ENCODE measurements around the gene DTD1.

Gene DTD1

DNA sequence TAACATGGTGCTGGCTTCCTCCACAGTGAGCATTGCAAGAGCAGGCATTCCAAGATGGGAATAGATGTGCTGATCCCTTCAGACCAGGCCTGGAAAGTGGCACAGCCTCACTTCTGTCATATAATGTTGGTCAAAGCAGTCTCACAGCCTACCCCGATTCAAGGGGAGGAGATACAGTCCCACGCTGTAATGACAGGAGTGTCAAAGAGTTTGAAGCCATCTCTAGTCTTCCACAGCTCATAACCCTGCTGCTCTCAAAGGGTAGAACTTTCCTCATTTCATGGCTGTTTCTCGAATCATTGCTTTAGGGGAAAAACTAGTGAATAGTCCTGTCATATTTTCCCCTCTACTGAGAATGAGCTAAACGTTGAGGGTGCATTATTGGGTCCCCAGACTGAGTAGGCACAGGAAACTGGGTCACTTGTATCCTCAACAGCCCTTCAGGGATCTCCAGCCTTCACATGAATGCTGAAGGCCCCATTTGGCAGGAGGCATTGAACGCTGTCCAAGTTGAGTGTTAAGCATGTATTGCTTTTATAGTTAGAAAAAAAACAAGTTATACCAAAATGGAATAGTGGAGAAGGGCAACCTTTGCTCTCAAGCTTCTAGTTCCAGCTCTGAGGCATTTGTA is 27.3 kb downstream of the DTD1 start:
- DNase-seq (ENCODE audit: low read depth in 2 of 2) = no peak

DNA sequence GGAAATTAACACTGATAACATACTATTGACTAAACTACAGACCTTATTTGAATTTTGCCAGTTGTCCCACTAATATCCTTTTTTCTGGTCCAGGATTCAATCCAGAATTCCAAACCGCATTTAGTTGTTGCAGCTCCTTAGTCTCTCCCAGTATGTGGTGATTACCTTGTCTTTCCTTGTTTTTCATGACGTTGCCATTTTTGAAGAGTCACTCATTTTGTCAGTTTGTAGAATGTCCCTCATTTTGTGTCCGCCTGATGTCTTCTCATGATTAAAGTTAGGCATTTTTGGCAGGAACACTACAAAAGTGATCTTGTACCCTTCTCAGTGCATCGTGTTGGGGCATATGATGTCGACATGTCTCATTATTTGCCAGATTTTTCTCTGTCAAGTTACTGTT is 33.1 kb downstream of the DTD1 start:
- DNase-seq (ENCODE audit: low read depth in 2 of 2) = no peak

DNA sequence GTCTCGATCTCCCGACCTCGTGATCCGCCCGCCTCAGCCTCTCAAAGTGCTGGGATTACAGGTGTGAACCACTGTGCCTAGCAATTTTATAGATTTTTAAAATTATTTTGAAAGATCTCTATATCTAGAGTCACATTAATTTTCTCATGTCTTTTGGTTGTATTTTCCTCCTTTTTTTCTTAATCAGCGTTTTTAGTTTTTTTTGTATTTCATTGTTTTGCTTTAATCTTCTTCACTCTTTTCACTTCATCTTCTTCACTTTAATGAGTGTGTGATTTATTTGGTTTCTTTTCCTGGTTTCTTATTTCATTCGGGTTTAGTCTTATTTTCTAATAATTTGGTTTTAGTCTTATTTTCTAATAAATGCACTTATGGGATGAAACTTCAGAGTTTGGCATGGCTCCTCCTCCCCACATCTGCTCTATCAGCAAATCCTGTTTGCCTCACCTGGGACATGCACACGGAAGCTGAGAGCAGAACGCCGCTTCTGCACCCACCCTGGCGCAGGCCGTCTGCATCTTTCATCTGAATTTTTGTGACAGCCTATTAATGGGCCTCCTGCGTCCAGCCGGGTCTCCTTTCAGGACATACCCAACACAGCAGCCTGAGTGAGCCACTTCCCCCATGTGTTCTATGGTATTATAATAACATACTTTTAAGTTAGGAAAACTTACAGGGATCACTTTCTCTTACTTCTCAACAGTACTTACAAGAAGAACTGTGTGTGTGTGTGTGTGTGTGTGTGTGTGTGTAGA is 35.5 kb downstream of the DTD1 start:
- DNase-seq (ENCODE audit: low read depth in 2 of 2) = no peak

DNA sequence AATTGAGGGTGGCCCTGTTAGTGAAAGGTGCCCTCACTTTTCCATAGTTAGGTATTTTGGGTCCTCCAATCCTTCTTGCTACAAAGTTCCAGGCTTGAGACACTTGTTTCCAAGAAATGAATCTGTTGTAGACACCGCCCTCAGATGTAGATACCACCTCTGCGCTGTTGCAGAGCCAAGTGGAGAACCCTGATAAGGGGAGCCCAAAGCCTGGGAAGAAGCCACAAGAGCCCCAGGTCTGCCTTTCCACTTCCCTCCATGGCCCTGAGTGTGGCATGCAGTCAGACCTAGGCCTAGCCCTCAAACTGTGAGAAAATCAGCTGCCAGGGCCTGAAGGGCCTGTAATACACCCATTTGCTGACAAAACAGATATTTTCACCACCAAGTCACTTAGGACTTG is 37.1 kb downstream of the DTD1 start:
- no peak for DNase-seq (ENCODE audit: low read depth in 2 of 2)

DNA sequence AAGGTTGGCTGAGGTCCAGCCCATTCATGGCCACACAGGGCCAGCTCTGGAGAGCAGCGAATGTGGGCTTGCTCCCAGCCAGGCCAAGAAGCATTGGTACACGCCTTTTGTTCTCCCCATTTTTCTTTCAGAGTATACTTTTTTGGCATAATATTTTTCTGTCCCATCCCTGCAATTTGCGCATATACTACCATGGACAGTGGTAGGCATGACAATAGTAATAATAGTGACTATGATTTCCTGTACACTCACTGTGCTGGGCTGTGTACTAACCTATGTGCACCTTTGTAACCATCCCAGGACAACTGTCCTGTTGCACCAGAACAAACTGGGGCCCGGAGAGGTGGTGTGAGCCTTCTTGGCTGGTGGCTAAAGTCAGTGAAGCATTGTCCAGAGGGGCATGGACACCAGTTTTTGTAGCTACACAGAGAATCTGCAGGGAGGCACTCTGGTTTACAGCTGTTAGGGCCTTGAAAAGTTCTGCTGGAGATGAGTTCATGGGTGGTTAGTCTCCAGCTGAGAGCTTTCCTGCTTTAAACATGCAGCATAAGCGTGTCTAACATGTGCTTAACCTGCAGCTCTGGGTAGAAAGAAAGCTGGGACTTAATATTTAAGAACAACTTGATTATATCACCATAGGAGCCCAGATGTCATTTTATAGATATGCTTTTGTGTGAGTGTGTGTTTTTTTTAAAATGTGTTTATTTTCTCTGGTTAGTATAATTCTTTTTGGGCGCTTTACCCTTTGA is 38.2 kb downstream of the DTD1 start:
- no peak for DNase-seq (ENCODE audit: low read depth in 2 of 2)

DNA sequence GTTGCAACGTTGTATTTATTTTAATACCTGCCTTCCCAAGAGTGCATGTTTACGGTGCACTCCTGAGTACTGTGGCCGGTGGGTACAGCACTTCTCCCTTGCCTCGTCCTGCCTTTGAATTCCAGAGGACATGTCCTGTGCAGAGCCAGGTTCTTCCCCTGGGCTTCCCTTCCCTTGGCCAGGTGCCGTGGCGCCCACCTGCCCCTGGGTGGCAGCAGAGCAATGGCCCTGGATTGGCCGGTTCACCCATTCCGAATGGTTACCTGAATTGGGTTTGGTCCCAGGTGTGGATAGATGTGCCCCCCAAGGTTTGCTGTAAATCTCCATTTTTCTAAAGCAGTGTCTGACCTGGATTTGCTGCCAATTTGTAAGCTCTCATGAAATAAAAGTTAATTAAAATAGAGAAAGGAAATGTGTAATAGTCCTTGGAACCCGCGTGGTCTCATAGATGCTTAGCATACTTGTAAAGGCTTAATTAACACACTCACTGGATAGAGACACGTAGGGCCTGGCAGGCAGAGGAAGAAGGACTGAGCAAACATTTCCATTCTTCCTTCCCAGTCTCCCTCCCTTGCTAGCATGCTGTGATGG is 40.6 kb downstream of the DTD1 start:
- no peak for DNase-seq (ENCODE audit: low read depth in 2 of 2)

DNA sequence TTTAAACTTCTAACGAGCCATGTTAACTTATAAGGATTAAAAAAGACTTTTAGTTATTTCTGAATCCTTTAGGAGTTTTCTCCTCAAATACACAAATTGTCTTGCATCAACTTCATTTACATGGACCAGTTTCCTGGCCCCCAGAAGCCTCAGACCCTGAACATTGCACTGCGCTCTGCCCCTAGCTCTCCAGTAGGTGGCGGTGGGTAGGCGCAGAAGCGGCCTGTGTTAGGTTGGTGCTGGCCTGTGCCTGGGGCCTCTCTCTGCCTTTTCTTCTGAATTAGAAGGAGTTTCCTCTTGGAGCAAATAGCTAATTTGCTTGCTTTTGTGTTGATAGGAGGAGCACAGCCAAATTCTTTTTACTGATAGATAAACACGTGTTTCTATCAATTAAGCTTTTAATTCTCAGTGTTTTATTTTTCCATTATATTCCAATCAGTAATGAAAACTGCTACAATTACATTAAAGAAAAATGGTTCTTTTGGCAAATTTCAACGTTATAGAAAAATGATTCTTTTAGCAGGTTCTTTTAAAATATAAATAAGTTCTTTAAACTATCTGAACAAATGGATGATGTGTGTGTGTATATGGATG is 44.4 kb downstream of the DTD1 start:
- DNase-seq (ENCODE audit: low read depth in 2 of 2) = peak in 1 of 2 donors; percentile 1

DNA sequence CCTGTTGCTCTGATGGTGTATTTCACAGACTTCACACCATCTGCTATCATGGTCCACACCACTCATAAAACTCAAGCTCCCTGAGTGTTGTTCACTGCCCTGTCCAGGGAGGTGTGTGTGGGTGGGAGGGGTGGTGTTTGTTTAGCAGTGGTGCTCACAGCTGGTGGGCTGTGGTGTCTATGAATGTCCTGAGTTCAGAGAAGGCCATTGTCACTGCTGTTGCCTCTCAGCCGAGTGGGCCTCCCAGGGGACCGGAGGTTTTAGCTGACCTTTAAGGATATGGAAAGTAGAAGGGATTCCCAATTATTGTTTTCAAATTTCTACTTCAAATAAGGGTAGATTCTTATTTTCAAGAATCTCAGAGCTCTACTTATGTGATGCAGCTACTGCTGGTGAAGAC is 45.6 kb downstream of the DTD1 start:
- no peak for DNase-seq (ENCODE audit: low read depth in 2 of 2)

DNA sequence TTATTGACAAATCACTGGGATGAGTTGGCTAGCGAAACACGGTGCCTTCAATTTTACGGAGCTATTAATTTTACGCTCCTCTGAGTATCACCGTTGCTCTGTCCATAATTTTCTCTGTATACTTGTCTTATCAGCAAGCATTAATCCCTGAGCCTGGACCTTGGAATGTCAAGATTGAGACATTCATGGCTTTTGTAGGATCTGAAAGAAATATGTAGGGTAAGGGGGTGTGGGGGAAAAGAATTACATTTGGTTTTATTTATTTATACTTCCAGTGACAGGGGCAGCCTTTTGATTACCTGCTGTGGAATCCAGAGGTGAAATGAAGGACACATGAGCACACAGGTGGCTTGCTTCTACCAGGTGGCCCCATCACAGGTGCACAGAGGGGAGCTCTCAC is 46.6 kb downstream of the DTD1 start:
- DNase-seq (ENCODE audit: low read depth in 2 of 2) = no peak

DNA sequence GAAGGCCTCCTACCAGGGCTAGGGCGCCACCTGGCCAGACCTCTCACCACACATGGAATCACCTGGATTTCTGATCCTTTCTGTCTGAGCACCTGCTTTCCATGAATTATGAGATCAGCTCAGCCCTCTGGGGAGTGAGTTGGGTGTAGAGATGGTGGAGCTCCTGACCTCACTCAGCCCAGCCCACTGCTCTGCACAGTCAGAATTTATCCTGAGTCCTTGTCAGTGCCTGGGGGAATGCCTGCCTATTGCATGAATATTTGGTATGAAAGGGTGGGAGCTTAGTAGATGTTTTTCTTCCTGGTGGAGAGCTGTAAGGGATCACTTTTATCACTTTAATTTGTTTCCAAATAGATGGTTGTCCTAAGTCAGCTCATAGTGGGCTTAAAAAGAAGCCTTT is 47.5 kb downstream of the DTD1 start:
- DNase-seq (ENCODE audit: low read depth in 2 of 2) = no peak

DNA sequence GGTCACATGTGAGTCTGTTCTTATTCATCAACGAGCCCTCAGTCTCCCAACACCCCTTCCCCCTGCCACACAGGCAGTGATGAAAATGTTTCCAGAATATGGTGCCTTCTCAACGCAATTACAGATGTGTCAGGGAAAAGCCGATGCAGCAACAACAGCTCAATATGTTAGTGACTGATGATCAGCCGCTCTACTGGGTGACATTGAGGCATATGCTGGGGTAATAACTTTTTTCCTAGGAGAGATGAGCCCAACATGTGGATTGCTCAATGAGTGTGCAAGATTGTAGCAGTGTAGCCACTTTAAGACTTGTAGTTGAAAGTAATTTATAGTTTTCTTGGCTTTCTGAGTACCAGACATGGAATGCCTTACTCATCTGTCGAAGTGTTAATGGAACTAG is 49.4 kb downstream of the DTD1 start:
- DNase-seq (ENCODE audit: low read depth in 2 of 2) = no peak

DNA sequence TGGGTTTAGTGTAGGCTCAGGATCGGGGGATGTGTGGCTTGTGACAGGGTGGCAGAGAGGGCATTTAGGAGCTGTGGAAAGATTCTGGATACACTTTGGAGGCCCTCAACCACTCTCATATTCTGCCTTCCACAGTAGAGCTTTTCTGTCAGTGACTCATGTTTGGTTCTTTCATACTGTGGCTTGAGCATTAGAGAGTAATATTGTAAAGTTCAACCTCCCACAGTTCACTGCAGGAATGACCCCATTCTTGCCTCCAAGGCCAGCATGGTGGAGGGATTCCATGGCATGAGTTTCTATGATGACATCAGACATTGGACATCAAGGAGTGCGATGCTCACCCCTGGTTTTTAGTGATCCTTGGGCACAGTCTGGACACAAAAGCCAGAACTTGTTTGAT is 50.9 kb downstream of the DTD1 start:
- DNase-seq (ENCODE audit: low read depth in 2 of 2) = no peak

DNA sequence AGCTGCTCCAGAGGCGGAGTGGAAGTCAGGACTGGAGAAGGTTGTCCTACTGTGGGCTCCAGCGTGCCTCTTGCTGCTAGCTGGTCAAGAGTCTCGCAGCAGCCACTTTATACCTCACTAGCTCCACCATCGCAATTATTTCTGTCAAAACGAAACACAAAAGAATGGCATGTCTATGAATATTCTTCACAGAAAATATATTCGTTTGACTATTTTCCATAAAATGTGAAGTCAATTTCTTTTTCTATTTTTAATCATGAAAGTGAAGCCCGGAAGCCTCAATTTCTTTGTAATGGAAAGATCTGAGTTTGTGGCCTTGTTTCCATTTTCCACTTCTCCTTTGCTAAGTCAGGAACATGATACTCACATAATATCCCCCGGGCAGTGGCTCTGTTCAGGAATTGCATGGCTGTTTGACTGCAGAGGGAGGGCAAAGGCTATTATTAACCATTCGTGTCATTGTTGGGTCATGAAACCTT is 51.7 kb downstream of the DTD1 start:
- no peak for DNase-seq (ENCODE audit: low read depth in 2 of 2)

DNA sequence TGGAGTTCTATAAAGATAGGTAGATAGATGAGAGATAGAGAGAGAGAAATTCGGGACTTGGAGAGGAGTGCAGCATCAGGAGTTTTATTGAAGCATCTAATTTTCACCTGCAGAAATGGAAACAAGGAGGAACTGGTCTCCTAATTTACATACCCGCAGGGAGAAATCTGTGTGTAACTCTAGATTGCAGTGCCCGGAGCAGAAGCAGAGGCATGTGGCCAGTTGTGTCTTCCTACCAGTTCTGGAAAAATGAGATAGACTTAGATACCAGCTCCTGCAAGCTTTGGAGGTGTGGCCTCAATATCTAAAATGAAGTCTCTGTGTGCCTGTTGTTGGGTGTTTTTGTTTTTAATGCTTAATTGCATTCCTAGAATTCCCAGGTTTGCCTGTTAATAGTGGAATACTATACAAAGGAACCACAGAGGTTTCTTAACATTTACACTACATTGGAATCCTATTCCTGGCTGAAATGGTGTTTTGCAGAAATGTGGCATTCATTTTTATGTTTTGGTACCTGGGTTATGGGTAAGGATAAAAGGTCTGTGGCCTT is 57.4 kb downstream of the DTD1 start:
- no peak for DNase-seq (ENCODE audit: low read depth in 2 of 2)

DNA sequence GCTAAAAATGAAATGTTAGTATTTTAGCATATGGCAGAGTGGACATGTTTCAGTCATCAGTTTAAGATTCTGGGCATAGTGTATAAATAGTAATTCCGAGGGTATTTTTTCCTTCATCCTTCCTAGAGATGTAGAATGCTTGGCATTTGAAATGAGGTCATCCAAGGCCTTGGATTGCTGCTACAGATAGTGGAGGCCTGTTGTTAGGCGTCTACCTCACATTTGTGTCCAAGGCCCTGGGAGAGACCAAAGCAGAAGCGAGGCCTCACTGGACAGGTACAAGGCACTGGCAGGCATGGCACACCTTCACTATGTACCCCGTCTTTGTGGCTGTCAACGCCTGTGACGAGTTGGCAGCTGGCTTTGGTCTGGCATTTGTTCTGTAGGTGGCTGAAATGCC is 58.0 kb downstream of the DTD1 start:
- no peak for DNase-seq (ENCODE audit: low read depth in 2 of 2)

DNA sequence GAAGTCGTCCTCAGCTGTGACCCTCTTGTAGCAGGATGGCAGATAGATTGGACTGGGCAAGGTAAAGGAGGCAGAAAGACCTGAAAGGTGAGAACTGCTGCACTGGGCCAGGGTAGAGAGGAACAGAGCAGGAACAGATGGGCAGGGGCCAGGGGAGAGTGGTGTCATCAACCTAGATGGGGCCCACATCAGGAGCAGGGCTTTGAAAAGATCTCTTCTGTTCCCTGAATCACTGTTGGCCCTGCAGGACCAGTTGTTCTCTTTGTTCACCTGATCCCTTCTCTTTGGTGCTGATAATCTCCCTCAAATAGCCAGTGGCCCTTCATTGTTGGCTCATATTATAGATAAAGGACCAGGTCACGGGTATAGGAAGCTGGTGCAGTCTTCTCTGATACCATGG is 59.9 kb downstream of the DTD1 start:
- no peak for DNase-seq (ENCODE audit: low read depth in 2 of 2)

DNA sequence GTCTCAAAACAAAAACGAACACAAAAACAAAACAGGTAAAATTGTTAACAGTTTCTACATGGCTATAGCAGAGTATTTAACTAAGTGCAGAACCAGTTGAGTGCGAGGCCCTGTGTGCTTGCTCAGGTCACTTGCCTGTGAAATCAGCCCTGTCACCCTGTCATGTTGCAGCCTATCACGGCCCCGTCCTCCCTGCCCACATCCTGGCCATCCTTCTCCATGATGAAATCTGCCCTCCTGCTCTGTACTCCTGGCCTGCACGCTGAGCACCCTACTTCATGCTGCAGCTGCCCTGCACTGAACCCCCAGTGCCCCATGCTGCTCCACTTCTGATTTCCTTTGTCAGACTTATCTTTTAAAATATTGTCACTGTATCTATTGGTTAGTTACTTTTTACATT is 62.4 kb downstream of the DTD1 start:
- no peak for DNase-seq (ENCODE audit: low read depth in 2 of 2)

DNA sequence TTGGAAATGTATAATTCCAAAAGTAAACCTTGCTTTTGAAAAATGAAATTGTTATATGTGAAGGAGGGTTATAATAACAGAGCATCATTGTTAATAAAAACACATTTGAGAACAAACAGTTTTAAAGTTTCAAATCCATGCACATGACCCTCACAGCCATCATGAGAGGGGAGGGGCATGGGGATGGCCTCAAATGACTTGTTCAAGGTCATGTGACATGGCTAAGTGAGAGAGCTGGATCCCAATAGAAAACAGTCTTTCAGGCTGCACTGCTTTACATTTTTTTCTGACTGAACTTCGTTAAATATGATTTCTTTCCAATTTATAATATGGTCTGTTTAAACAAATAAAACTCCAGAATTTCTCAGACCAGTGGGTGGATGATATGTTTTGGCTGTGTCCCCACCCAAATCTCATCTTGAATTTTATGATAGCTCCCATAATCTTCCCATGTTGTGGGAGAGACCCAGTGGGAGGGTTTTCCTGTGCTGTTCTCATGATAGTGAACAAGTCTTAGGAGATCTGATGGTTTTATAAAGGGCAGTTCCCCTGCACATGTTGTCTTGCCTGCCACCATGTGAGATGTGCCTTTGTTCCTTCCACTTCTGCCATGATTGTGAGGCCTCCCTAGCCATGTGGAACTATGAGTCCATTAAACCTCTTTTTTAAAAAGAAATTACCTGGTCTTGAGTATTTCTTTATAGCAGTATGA is 66.0 kb downstream of the DTD1 start:
- no peak for DNase-seq (ENCODE audit: low read depth in 2 of 2)

DNA sequence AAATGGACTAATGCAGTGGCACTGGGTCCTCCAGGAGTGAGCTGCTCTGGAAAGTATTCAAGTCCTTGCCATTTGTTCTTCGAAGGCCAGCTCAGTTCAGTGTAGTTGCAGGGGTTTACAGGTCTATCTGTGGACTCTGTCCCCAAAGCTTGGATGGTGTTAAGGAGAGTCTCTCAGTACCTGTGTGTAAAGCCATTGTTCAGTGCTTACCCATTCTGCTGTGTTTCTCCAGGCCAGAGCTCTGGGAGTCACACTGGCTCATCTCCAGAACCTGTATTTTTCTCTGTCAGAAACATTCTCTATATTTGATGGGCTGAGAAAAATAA is 66.6 kb downstream of the DTD1 start:
- no peak for DNase-seq (ENCODE audit: low read depth in 2 of 2)

DNA sequence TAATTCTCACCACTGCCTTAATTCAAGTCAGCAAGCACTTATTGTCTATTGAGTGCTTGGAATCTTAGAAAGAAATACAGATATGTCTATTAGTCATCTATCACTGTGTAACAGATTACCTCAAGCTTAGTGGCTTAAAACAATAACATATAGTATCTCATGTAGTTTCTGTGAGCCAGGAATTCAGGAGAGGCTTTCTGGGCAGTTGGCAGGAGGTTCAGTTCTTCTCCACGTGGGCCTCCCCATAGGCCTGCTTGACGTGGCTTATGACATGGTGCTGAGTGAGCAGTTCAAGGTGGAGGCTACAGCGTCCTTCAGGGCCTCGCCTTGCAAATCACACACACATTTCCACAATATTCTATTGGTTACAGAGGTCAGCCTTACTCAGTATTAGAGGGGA is 69.7 kb downstream of the DTD1 start:
- DNase-seq (ENCODE audit: low read depth in 2 of 2) = no peak

DNA sequence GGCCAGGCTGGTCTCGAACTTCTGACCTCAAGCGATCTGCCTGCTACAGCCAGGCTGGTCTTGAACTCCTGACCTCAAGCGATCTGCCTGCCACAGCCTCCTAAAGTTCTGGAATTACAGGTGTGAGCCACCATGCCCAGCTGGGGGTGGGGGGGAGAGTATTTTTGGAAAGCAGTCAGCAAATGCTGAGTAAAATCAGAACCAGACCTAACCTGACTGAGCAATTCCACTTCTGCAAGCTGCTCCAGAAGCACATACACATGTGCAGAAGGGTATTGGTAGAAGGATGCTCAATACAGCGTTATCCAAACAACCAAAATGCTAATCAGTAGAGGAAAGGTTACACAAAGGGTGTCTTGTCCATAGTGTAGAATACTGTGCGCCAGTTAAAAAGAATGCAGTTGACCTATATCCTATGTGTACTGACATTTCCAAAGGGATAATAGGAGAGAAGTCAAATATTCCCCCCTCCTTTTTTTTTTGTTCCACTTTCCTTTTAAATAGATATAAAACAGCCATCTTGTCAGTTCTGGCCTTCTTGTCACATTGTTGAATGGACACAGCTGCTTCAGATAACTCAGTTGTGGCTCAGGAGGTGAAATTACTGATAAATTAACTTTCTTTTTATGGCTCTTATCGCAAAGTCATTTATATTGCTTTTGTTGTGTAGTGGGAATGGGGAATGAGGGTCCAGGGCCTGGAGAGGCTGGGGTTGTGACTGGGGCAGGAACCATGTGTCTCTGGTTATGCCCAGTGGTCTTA is 74.6 kb downstream of the DTD1 start:
- no peak for DNase-seq (ENCODE audit: low read depth in 2 of 2)
